ENCODE results near the gene OXNAD1. TPM values are rescaled to one million over a fixed set of nuclear protein-coding genes. Genes with fewer than 3 reads are reported as not detected.

OXNAD1 gene
- total and polyA plus RNA-seq, 9 donors, result 4.0 to 16.3 (median 11.5) TPM

- peaks cover 10% of the 10 kb centered on the region for H3K4me1 ChIP-seq (ENCODE audit: insufficient read depth)
- H3K9me3 ChIP-seq, result no peaks in the 10 kb centered on the region
- no peak overlapping the region for H3K27ac ChIP-seq
- H3K27me3 ChIP-seq, result no peaks in the 10 kb centered on the region
- no peak for DNase-seq
- no peak overlapping the region for H3K4me3 ChIP-seq
- TF ChIP-seq EP300 (IDR thresholded peaks at IDR 0.05) (no peak), CTCF (IDR thresholded peaks at IDR 0.05) (no peak), POLR2A (IDR thresholded peaks at IDR 0.05) (no peak)
- H3K36me3 ChIP-seq, result no peaks in the 10 kb centered on the region
- intact Hi-C loops (cut with DNase I), result no loop called here
- WGBS, 3 donors, result 78 to 90% (median 83%) methylated on average over 2 of the region's 2 CpGs
Measured at GRCh38 chr3:16252988-16253387, 12.0 kb upstream of the OXNAD1 start.

- Histone ChIP-seq H3K9me3 (no peaks in the 10 kb centered on the region), H3K4me1 (ENCODE audit: insufficient read depth) (peaks cover 10% of the 10 kb centered on the region), H3K4me3 (no peak overlapping the region), H3K36me3 (no peaks in the 10 kb centered on the region), H3K27me3 (no peaks in the 10 kb centered on the region), H3K27ac (no peak overlapping the region)
- no peak for TF ChIP-seq CTCF (IDR thresholded peaks at IDR 0.05)
- TF ChIP-seq EP300 (IDR thresholded peaks at IDR 0.05), result no peak
- TF ChIP-seq POLR2A (IDR thresholded peaks at IDR 0.05), result no peak
- intact Hi-C loops (cut with DNase I), result no loop called here
- DNase-seq, result peak in 1 of 5 donors; percentile 59
- WGBS, 3 donors, result 85 to 92% (median 87%) methylated on average over 7 of the region's 7 CpGs
Measured at GRCh38 chr3:16253601-16254000, 11.4 kb upstream of the OXNAD1 start.

GRCh38 chr3:16254916-16255315, 10.1 kb upstream of the OXNAD1 start:
- WGBS, 3 donors, result 72 to 79% (median 76%) methylated on average over 5 of the region's 5 CpGs
- TF ChIP-seq POLR2A (IDR thresholded peaks at IDR 0.05) (no peak), CTCF (IDR thresholded peaks at IDR 0.05) (no peak), EP300 (IDR thresholded peaks at IDR 0.05) (no peak)
- H3K27me3 ChIP-seq, result no peaks in the 10 kb centered on the region
- H3K36me3 ChIP-seq, result no peaks in the 10 kb centered on the region
- H3K4me3 ChIP-seq, result no peak overlapping the region
- DNase-seq, result no peak
- H3K9me3 ChIP-seq, result no peaks in the 10 kb centered on the region
- intact Hi-C loops (cut with DNase I), result no loop called here
- peaks cover 10% of the 10 kb centered on the region for H3K4me1 ChIP-seq (ENCODE audit: insufficient read depth)
- no peak overlapping the region for H3K27ac ChIP-seq

GRCh38 chr3:16255326-16255725, 9.7 kb upstream of the OXNAD1 start:
- no peaks in the 10 kb centered on the region for H3K27me3 ChIP-seq
- peaks cover 10% of the 10 kb centered on the region for H3K4me1 ChIP-seq (ENCODE audit: insufficient read depth)
- intact Hi-C loops (cut with DNase I), result no loop called here
- no peak for TF ChIP-seq EP300 (IDR thresholded peaks at IDR 0.05)
- TF ChIP-seq POLR2A (IDR thresholded peaks at IDR 0.05), result no peak
- no peak for TF ChIP-seq CTCF (IDR thresholded peaks at IDR 0.05)
- WGBS, 3 donors, result 67 to 80% (median 77%) methylated on average over 3 of the region's 3 CpGs
- no peak for DNase-seq
- H3K36me3 ChIP-seq, result no peaks in the 10 kb centered on the region
- H3K9me3 ChIP-seq, result no peaks in the 10 kb centered on the region
- H3K4me3 ChIP-seq, result no peak overlapping the region
- no peak overlapping the region for H3K27ac ChIP-seq
